Prostate gland (tissue), 2 donors: ENCODE results near the gene CRIM1. TPM values are rescaled to one million over a fixed set of nuclear protein-coding genes. Genes with fewer than 3 reads are reported as not detected.

Experiments used
- DNase-seq: peaks from one replicate; pipeline ENCODE4 v3.0.0-alpha.2; 2019; ENCODE audit warnings: low spot score
- H3K27ac ChIP-seq, 2 donors: fragments of 200-600 bp; sonication (generic); 2 replicates each; pipeline ENCODE4 v1.5.1; 2017 to 2019
- H3K27me3 ChIP-seq: fragments of 200-600 bp; sonication (generic); replicated peaks from 2 replicates; pipeline ENCODE4 v1.5.1; 2019; ENCODE audit not compliant: insufficient read depth
- H3K36me3 ChIP-seq, 2 donors: fragments of 200-600 bp; sonication (generic); 1 replicate in 1 of 2; 2 replicates in 1 of 2; pipeline versions ENCODE4 v1.5.1 to v1.8.1; 2017 to 2019
- H3K4me1 ChIP-seq: fragments of 200-600 bp; sonication (generic); replicated peaks from 2 replicates; pipeline ENCODE4 v1.5.1; 2019
- H3K4me3 ChIP-seq, 2 donors: fragments of 200-600 bp; sonication (generic); 2 replicates each; pipeline ENCODE4 v1.5.1; 2017 to 2019
- H3K9me3 ChIP-seq: fragments of 200-600 bp; sonication (generic); 2 replicates; pipeline ENCODE4 v1.5.1; 2017
- CTCF ChIP-seq, 4 experiments: fragments of 200-600 bp in 2 of 4; fragments of 450-650 bp in 2 of 4; sonication (generic) in 2 of 4; IDR thresholded peaks; 1 replicate in 3 of 4; 2 replicates in 1 of 4; pipeline ENCODE4 v1.5.1; 2016 to 2019; ENCODE audit warnings: antibody characterized with exemption in 4 of 4, mild to moderate bottlenecking in 2 of 4, moderate library complexity in 2 of 4
- POLR2A ChIP-seq: fragments of 450-650 bp; IDR thresholded peaks from one replicate; pipeline ENCODE4 v1.6.1; 2016; ENCODE audit warnings: antibody characterized with exemption, mild to moderate bottlenecking
- POLR2AphosphoS5 ChIP-seq: sonication (generic); formaldehyde crosslinking; IDR thresholded peaks from one replicate; pipeline ENCODE4 v1.6.1; 2017; ENCODE audit warnings: antibody characterized with exemption
- WGBS: methylation state at CpG from one replicate; pipeline ENCODE4 v1.1.5; 2018; 5-methylcytosine and 5-hydroxymethylcytosine counted together
- intact Hi-C: fragments of 100-400 bp; cut with DNase I; formaldehyde crosslinking; loops from one replicate; pipeline ENCODE4 v1.14.2; 2022
- total RNA-seq, 2 donors: library from RNA; depleted of rRNA; stranded (reverse); fragments of >200 nt; gene quantifications; one replicate each; pipeline ENCODE4 v1.1.0, GENCODE V29; 2016

Gene CRIM1
- total RNA-seq, 2 donors from 2014 or later: 55.2 to 101 TPM

GRCh38 chr2:36516136-36516870, 160.7 kb downstream of the CRIM1 start:
- DNase-seq: no peak
- WGBS: 80% methylated on average over 8 of the region's 8 CpGs
- peaks cover 0 to 5% of the 10 kb centered on the region in 2 donors for H3K36me3 ChIP-seq
- no peaks in the 10 kb centered on the region for H3K27me3 ChIP-seq
- no peaks in the 10 kb centered on the region for H3K9me3 ChIP-seq
- H3K27ac ChIP-seq: no peak overlapping the region
- intact Hi-C loops: loop anchor here (10.0 kb wide), 1 partner anchor 148 kb away; no protein-coding TSS in a partner anchor
- no peaks in the 10 kb centered on the region for H3K4me1 ChIP-seq
- H3K4me3 ChIP-seq: no peak overlapping the region
- no peak for TF ChIP-seq POLR2AphosphoS5
- TF ChIP-seq POLR2A: no peak
- TF ChIP-seq CTCF (IDR thresholded peaks at IDR 0.05): no peak

- WGBS: 100% methylated on average over 4 of the region's 4 CpGs
- H3K36me3 ChIP-seq: no peaks in the 10 kb centered on the region
Measured at GRCh38 chr2:36520431-36520830, 164.9 kb downstream of the CRIM1 start.

GRCh38 chr2:36523153-36523552, 167.6 kb downstream of the CRIM1 start:
- Histone ChIP-seq H3K9me3 (no peaks in the 10 kb centered on the region), H3K36me3 (no peaks in the 10 kb centered on the region), H3K4me3 (no peak overlapping the region), H3K27ac (no peak overlapping the region), H3K27me3 (no peaks in the 10 kb centered on the region), H3K4me1 (no peaks in the 10 kb centered on the region)
- WGBS: 59% methylated on average over 4 of the region's 4 CpGs
- no peak for TF ChIP-seq CTCF (IDR thresholded peaks at IDR 0.05)
- no peak for TF ChIP-seq POLR2AphosphoS5
- no peak for TF ChIP-seq POLR2A
- no peak for DNase-seq
- intact Hi-C loops: no loop called here

More at GRCh38 chr2:36520431-36520830, 164.9 kb downstream of the CRIM1 start:
- no peaks in the 10 kb centered on the region for H3K4me1 ChIP-seq
- no peak overlapping the region for H3K27ac ChIP-seq
- no peak for TF ChIP-seq CTCF (IDR thresholded peaks at IDR 0.05)
- TF ChIP-seq POLR2A: no peak
- TF ChIP-seq POLR2AphosphoS5: no peak
- DNase-seq: no peak
- H3K9me3 ChIP-seq: no peaks in the 10 kb centered on the region
- no peaks in the 10 kb centered on the region for H3K27me3 ChIP-seq
- no peak overlapping the region for H3K4me3 ChIP-seq
- intact Hi-C loops: no loop called here

- intact Hi-C loops: no loop called here
- no peak for DNase-seq
- TF ChIP-seq POLR2AphosphoS5 (no peak), POLR2A (no peak), CTCF (IDR thresholded peaks at IDR 0.05) (no peak)
- no peaks in the 10 kb centered on the region for H3K9me3 ChIP-seq
- no peaks in the 10 kb centered on the region for H3K27me3 ChIP-seq
- no peaks in the 10 kb centered on the region for H3K4me1 ChIP-seq
- no peaks in the 10 kb centered on the region for H3K36me3 ChIP-seq
- H3K27ac ChIP-seq: no peak overlapping the region
- H3K4me3 ChIP-seq: no peak overlapping the region
- WGBS: 92% methylated on average over 5 of the region's 5 CpGs
Measured at GRCh38 chr2:36525245-36525644, 169.7 kb downstream of the CRIM1 start.

- no peaks in the 10 kb centered on the region for H3K9me3 ChIP-seq
- H3K4me3 ChIP-seq: no peak overlapping the region
- TF ChIP-seq POLR2AphosphoS5: no peak
- no peak for TF ChIP-seq CTCF (IDR thresholded peaks at IDR 0.05)
- no peak for TF ChIP-seq POLR2A
- H3K27me3 ChIP-seq: no peaks in the 10 kb centered on the region
- H3K4me1 ChIP-seq: no peaks in the 10 kb centered on the region
- 66% methylated on average over 2 of the region's 2 CpGs for WGBS
- H3K36me3 ChIP-seq: no peaks in the 10 kb centered on the region
- no peak for DNase-seq
- H3K27ac ChIP-seq: no peak overlapping the region
- intact Hi-C loops: no loop called here
Measured at GRCh38 chr2:36526226-36526625, 170.6 kb downstream of the CRIM1 start.
